GM12891 (cell line): ENCODE results near the gene HSPA12B.
A peak's percentile ranks its signal among the peaks of the same experiment; 100 is the strongest.
"Not testable (repeated sequence)": the region's sequence is repeated elsewhere in the genome, so short reads cannot be mapped to it uniquely, and the experiment has no call there.

Experiments used
- DNase-seq: peaks from one replicate; pipeline ENCODE4 v3.0.0; 2011; ENCODE audit warnings: low spot score; ENCODE audit not compliant: insufficient read length
- FAIRE-seq: peaks from 2 replicates; lab custom pipeline; 2011; peaks lifted over from hg19 to GRCh38; lab: Jason Lieb, UNC
- PAX5 ChIP-seq: IDR thresholded peaks from 2 replicates; pipeline ENCODE4 v1.6.1; 2011; ENCODE audit warnings: low read length, moderate library complexity, mild to moderate bottlenecking; ENCODE audit not compliant: insufficient read depth, severe bottlenecking
- POLR2A ChIP-seq: IDR thresholded peaks from 2 replicates; pipeline ENCODE4 v1.6.1; 2011; ENCODE audit warnings: low read depth, low read length, control low read depth
- POLR2AphosphoS5 ChIP-seq: IDR thresholded peaks from 2 replicates; pipeline ENCODE4 v1.6.1; 2011; ENCODE audit warnings: low read depth, low read length, control low read depth
- POU2F2 ChIP-seq: IDR thresholded peaks from 2 replicates; pipeline ENCODE4 v1.6.1; 2011; ENCODE audit warnings: low read depth, mild to moderate bottlenecking, control low read depth, low read length, moderate library complexity
- SPI1 ChIP-seq: IDR thresholded peaks from 2 replicates; pipeline ENCODE4 v1.6.1; 2011; ENCODE audit warnings: low read depth, low read length, control low read depth
- TAF1 ChIP-seq: IDR thresholded peaks from 2 replicates; pipeline ENCODE4 v1.6.1; 2011; ENCODE audit warnings: low read depth, low read length, control low read depth

The HSPA12B gene

GRCh38 chr20:3785240-3786125 lies 53.0 kb downstream of the HSPA12B start:
- FAIRE-seq (peak; percentile 28), DNase-seq (no peak)
- TF ChIP-seq POLR2AphosphoS5 (no peak), SPI1 (no peak), TAF1 (no peak), POLR2A (no peak), POU2F2 (no peak), PAX5 (no peak)

GRCh38 chr20:3786126-3786484 lies 53.6 kb downstream of the HSPA12B start:
- DNase-seq (no peak), FAIRE-seq (peak; percentile 90)
- TF ChIP-seq PAX5 (no peak), POLR2AphosphoS5 (no peak), SPI1 (no peak), POLR2A (no peak), TAF1 (no peak), POU2F2 (no peak)

DNA sequence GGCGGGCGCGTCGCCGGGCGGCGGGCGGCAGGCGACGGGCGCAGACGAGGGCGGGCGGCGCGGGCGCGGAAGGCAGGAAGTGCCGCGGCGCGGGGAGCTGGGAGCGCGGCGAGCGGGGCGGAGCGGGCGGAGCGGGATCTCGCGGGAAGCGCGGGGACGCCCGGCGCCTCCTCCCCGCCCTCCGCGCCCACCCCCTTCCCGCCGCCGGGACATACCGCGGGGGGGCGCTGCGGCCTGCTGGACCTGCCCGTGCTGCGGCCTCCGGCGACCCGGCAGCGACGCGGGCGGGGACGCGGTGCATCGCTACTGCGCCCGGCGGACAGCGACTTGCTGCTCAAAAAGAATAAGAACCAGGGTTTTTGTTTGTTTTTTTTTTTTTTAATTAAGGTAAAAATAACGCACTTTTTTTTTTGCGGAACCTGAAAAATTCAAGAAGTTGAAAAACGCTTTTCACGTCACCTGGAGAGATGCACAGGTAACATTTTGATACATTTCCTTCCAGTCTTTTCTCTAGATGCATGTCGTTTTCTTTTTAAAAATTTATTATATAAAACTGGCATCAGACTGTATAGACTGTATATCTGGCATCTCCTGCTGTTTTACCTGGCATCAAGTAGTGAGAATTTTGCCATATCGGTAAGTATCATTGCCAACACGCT lies 54.3 kb downstream of the HSPA12B start, which contains the start of gene CENPB:
CENPB (minus strand) TSS at position 76 of the 659 bp plus-strand sequence. CDS start 257 bp downstream, outside the sequence.
- FAIRE-seq, result peak; percentile 97
- TF ChIP-seq POLR2A (no peak), POU2F2 (no peak), PAX5 (no peak), SPI1 (no peak), TAF1 (no peak), POLR2AphosphoS5 (no peak)
- DNase-seq, result peak; percentile 95

DNA sequence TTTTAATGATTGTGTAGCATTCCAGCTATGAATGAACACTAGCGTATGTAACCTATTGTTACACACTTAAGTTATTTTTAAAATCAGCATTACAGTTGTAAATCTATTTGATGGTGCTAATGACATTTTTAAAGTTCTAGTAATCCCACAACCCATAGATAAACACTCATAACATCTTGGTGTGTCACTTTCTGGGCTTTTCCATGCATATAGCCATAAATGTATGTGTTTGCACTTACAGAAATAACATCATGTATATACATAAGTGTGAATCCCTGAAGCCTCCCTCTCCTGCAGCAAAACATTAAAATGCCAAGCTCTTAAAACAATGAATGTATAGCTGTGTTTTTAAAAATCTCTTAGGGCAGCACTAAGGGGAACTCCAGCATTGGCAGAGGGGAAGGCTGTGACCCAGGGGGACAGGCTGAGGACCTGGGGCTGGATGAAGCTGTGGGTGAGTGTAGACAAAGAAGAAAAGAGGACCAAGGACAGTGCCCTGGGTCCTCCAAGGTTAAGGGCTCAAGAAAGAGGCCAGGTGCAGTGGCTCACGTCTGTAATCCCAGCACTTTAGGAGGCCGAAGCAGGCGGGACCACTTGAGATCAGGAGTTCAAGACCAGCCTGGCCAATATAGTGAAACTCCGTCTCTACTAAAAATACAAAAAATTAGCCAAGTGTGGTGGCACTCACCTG lies 55.0 kb downstream of the HSPA12B start:
- DNase-seq (no peak), FAIRE-seq (no peak)
- no peak for TF ChIP-seq PAX5
- no peak for TF ChIP-seq SPI1
- no peak for TF ChIP-seq POU2F2
- TF ChIP-seq POLR2A, result no peak
- no peak for TF ChIP-seq TAF1
- no peak for TF ChIP-seq POLR2AphosphoS5

DNA sequence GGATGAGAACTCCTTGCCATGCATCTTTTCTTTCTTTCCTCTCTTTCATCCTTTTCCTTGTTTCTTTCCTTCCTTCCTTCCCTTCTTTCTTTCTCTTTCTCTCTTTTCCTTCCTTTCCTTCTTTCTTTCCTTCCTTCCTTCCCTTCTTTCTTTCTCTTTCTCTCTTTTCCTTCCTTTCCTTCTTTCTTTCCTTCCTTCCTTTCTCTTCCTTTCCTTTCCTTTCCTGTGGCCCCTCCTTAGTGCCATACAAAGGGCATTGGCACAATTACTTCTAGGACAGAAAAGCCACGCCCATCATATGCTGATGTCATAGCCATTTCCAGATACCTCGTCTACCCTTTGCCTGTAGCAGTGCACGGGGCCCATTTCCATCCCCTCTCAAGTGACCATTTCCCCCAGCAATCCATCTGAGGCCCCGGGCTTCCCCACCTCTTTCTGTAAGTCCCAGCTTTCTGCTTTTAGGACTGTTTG lies 56.2 kb downstream of the HSPA12B start:
- DNase-seq (no peak), FAIRE-seq (no peak)
- TF ChIP-seq PAX5, result no peak
- TF ChIP-seq POLR2AphosphoS5, result no peak
- TF ChIP-seq POLR2A, result no peak
- no peak for TF ChIP-seq TAF1
- TF ChIP-seq SPI1, result no peak
- TF ChIP-seq POU2F2, result no peak

- not testable (repeated sequence) for DNase-seq, FAIRE-seq
Measured at GRCh38 chr20:3789201-3789600, 56.7 kb downstream of the HSPA12B start.

GRCh38 chr20:3794168-3794567 lies 61.7 kb downstream of the HSPA12B start:
- not testable (repeated sequence) for FAIRE-seq

DNA sequence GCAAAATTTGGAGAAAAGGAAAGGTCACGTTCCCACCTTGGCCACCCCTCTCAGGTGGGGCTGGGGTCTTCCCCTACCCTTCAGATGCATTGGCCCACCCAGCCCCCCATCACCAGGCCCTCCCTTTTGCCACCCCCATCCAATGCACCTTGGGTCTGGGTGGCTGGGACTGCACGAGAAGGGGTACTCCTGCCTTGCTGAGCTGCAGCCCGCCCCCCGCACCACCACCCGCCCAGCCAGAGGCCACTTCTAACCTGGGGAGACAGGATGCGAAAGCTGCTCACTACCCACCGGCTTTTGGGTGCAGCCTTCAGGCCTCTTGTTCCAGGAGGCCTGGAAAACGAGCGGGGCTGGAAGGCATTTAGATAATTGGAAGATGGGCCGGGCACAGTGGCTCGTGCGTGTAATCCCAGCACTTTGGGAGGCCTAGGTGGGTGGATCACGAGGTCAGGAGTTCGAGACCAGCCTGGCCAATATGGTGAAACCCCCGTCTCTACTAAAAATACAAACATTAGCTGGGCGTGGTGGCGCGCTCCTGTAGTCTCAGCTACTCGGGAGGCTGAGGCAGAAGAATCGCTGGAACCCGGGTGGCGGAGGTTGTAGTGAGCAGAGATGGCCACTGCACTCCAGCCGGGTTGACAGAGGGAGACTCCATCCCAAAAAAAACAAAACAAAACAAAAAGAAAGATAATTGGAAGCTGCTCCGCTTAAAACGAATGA lies 62.4 kb downstream of the HSPA12B start:
- FAIRE-seq, result no peak
- DNase-seq, result no peak
- TF ChIP-seq PAX5 (no peak), POLR2AphosphoS5 (no peak), POU2F2 (no peak), POLR2A (no peak), SPI1 (no peak), TAF1 (no peak)

More at GRCh38 chr20:3794168-3794567, 61.7 kb downstream of the HSPA12B start:
- DNase-seq, result not testable (repeated sequence)
